HEK293 (cell line): ENCODE data around the gene HES7.

Experiments used
- FEZF1 ChIP-seq: fragments of 450-650 bp; formaldehyde crosslinking; IDR thresholded peaks from 2 replicates; pipeline ENCODE4 v1.5.1; 2016; ENCODE audit warnings: missing biosample characterization, missing genetic modification characterization
- KLF9 ChIP-seq: fragments of 450-650 bp; formaldehyde crosslinking; IDR thresholded peaks from 2 replicates; pipeline ENCODE4 v1.5.1; 2016; ENCODE audit warnings: missing biosample characterization, missing genetic modification characterization, low read depth
- PBX3 ChIP-seq: sonication (generic); formaldehyde crosslinking; IDR thresholded peaks from 2 replicates; pipeline ENCODE4 v1.8.1; 2022; ENCODE audit warnings: mild to moderate bottlenecking, moderate library complexity, missing genetic modification reagents
- ZFP37 ChIP-seq: fragments of 450-650 bp; formaldehyde crosslinking; IDR thresholded peaks from 2 replicates; pipeline ENCODE4 v1.5.1; 2016; ENCODE audit warnings: missing biosample characterization, missing genetic modification characterization
- ZNF24 ChIP-seq: fragments of 450-650 bp; formaldehyde crosslinking; IDR thresholded peaks from 2 replicates; pipeline ENCODE4 v1.5.1; 2016; ENCODE audit warnings: missing biosample characterization, missing genetic modification characterization
- ZXDB ChIP-seq: fragments of 450-650 bp; formaldehyde crosslinking; IDR thresholded peaks from 2 replicates; pipeline ENCODE4 v1.5.1; 2016; ENCODE audit warnings: missing biosample characterization, missing genetic modification characterization
- TF ChIP-seq, protein P1 (sequence below): fragments of 450-650 bp; formaldehyde crosslinking; IDR thresholded peaks from 2 replicates; pipeline ENCODE4 v1.5.1; 2016; ENCODE audit warnings: missing biosample characterization, missing genetic modification characterization
- TF ChIP-seq, protein P2 (sequence below): fragments of 450-650 bp; formaldehyde crosslinking; IDR thresholded peaks from 2 replicates; pipeline ENCODE4 v1.5.1; 2016; ENCODE audit warnings: missing biosample characterization, missing genetic modification characterization
- TF ChIP-seq, protein P3 (sequence below): fragments of 450-650 bp; formaldehyde crosslinking; IDR thresholded peaks from 2 replicates; pipeline ENCODE4 v1.5.1; 2016; ENCODE audit warnings: missing biosample characterization, missing genetic modification characterization

GRCh38 chr17:8079291-8080207 lies 44.4 kb downstream of the HES7 start:
- TF ChIP-seq, protein P1, sequence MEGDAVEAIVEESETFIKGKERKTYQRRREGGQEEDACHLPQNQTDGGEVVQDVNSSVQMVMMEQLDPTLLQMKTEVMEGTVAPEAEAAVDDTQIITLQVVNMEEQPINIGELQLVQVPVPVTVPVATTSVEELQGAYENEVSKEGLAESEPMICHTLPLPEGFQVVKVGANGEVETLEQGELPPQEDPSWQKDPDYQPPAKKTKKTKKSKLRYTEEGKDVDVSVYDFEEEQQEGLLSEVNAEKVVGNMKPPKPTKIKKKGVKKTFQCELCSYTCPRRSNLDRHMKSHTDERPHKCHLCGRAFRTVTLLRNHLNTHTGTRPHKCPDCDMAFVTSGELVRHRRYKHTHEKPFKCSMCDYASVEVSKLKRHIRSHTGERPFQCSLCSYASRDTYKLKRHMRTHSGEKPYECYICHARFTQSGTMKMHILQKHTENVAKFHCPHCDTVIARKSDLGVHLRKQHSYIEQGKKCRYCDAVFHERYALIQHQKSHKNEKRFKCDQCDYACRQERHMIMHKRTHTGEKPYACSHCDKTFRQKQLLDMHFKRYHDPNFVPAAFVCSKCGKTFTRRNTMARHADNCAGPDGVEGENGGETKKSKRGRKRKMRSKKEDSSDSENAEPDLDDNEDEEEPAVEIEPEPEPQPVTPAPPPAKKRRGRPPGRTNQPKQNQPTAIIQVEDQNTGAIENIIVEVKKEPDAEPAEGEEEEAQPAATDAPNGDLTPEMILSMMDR (tag by site-specific recombination) = peak; percentile 99
- TF ChIP-seq ZFP37 (tag by site-specific recombination) (0 out of 2 replicates have a peak, but pooled peaks have one; percentile 54), ZXDB (peak; percentile 57; the same call in 1 of the 2 replicates), PBX3 (no peak), ZNF24 (tag by site-specific recombination) (no peak; the same call in 1 of the 2 replicates), FEZF1 (tag by site-specific recombination) (no peak), KLF9 (tag by site-specific recombination) (no peak)
- TF ChIP-seq, protein P2, sequence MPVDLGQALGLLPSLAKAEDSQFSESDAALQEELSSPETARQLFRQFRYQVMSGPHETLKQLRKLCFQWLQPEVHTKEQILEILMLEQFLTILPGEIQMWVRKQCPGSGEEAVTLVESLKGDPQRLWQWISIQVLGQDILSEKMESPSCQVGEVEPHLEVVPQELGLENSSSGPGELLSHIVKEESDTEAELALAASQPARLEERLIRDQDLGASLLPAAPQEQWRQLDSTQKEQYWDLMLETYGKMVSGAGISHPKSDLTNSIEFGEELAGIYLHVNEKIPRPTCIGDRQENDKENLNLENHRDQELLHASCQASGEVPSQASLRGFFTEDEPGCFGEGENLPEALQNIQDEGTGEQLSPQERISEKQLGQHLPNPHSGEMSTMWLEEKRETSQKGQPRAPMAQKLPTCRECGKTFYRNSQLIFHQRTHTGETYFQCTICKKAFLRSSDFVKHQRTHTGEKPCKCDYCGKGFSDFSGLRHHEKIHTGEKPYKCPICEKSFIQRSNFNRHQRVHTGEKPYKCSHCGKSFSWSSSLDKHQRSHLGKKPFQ (tag by site-specific recombination) = no peak
- TF ChIP-seq, protein P3, sequence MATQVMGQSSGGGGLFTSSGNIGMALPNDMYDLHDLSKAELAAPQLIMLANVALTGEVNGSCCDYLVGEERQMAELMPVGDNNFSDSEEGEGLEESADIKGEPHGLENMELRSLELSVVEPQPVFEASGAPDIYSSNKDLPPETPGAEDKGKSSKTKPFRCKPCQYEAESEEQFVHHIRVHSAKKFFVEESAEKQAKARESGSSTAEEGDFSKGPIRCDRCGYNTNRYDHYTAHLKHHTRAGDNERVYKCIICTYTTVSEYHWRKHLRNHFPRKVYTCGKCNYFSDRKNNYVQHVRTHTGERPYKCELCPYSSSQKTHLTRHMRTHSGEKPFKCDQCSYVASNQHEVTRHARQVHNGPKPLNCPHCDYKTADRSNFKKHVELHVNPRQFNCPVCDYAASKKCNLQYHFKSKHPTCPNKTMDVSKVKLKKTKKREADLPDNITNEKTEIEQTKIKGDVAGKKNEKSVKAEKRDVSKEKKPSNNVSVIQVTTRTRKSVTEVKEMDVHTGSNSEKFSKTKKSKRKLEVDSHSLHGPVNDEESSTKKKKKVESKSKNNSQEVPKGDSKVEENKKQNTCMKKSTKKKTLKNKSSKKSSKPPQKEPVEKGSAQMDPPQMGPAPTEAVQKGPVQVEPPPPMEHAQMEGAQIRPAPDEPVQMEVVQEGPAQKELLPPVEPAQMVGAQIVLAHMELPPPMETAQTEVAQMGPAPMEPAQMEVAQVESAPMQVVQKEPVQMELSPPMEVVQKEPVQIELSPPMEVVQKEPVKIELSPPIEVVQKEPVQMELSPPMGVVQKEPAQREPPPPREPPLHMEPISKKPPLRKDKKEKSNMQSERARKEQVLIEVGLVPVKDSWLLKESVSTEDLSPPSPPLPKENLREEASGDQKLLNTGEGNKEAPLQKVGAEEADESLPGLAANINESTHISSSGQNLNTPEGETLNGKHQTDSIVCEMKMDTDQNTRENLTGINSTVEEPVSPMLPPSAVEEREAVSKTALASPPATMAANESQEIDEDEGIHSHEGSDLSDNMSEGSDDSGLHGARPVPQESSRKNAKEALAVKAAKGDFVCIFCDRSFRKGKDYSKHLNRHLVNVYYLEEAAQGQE = 0 out of 2 replicates have a peak, but pooled peaks have one; percentile 26
